Measurements from ENCODE around the gene CNGA4.
"Not testable (repeated sequence)": the region's sequence is repeated elsewhere in the genome, so short reads cannot be mapped to it uniquely, and the experiment has no call there.

The CNGA4 gene

GRCh38 chr11:6268820-6269219, 29.9 kb downstream of the CNGA4 start:
- no peak for DNase-seq (ENCODE audit: low read depth in 3 of 3)

DNA sequence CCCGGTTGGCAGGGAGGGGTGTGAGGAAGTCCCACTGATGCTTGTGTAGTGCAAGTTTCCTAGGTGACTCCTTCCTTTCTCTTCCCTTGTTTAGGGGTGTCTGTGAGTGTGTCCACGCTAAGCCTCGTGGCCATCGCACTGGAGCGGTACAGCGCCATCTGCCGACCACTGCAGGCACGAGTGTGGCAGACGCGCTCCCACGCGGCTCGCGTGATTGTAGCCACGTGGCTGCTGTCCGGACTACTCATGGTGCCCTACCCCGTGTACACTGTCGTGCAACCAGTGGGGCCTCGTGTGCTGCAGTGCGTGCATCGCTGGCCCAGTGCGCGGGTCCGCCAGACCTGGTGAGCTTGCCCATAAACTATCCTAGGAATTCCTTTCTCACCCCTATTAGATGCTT, 31.1 kb downstream of the CNGA4 start:
- DNase-seq (ENCODE audit: low read depth in 3 of 3), result no peak

DNA sequence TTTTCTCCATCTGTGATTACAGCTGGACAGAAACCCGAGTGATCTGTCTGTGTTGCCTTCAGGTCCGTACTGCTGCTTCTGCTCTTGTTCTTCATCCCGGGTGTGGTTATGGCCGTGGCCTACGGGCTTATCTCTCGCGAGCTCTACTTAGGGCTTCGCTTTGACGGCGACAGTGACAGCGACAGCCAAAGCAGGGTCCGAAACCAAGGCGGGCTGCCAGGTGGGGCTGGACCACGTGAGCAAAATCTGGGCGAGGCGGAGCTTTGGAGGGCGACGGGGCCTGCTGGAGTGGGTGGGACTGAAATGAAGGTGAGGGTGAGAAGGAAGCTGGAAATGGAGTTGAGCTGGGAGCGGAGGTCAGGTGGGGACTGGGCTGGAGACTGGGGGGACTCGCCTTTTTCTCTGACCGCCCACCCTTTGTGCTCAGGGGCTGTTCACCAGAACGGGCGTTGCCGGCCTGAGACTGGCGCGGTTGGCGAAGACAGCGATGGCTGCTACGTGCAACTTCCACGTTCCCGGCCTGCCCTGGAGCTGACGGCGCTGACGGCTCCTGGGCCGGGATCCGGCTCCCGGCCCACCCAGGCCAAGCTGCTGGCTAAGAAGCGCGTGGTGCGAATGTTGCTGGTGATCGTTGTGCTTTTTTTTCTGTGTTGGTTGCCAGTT, 31.8 kb downstream of the CNGA4 start:
- no peak for DNase-seq (ENCODE audit: low read depth in 3 of 3)

DNA sequence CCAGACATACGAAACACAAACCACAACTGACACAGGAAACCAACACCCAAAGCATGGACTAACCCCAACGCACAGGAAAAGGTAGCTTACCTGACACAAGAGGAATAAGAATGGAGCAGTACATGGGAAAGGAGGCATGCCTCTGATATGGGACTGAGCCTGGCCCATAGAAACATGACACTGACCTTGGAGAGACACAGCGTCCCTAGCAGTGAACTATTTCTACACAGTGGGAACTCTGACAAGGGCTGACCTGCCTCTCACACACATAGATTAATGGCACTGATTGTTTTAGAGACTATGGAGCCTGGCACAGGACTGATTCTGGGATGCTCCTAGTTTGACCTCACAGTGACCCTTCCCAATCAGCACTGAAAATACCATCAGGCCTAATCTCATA, 32.7 kb downstream of the CNGA4 start:
- DNase-seq (ENCODE audit: low read depth in 3 of 3), result no peak

DNA sequence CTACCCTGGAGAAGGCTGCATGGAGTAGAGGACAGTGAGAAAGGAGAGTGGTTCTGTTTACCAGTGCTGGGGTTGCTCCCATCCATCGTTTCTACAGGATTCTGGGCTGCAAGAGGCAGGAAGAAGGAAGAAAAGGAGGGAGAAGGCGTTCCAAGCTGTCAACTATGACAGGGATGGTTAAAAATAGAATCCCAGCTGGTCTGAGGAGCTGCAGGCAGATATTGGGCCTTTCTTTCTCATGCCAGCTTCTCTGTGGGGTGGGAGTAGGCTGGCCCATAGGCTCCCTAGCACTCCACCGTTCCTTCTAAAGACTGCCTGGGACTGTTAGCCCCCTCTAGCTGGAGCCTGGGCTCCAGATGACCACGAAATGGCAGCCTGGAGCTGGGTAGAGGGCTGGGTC, 34.3 kb downstream of the CNGA4 start:
- no peak for DNase-seq (ENCODE audit: low read depth in 3 of 3)

GRCh38 chr11:6280809-6281208, 41.9 kb downstream of the CNGA4 start:
- not testable (repeated sequence) for DNase-seq (ENCODE audit: low read depth in 3 of 3)

- DNase-seq (ENCODE audit: low read depth in 3 of 3), result no peak
Observed at GRCh38 chr11:6283453-6284023, 44.6 kb downstream of the CNGA4 start.

DNA sequence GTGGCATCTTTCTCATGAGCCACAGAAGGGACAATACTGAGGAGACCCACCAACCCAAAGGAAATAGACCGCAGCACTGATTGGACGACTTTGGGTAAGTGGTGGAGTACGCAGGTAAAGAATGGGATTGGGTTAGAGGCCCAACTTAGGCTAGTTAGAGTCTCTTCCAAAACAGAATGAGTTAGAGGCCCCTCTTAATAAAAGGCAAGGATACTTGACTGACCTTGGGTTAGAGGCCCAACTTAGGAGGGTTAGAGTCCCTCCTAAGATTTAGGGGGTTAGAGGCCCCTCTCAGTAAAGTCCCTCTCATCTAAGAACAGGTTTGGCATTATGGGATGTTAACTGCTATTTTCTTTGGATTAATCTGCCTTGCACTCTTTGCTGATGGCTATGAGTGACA, 45.4 kb downstream of the CNGA4 start:
- DNase-seq (ENCODE audit: low read depth in 3 of 3), result no peak

DNA sequence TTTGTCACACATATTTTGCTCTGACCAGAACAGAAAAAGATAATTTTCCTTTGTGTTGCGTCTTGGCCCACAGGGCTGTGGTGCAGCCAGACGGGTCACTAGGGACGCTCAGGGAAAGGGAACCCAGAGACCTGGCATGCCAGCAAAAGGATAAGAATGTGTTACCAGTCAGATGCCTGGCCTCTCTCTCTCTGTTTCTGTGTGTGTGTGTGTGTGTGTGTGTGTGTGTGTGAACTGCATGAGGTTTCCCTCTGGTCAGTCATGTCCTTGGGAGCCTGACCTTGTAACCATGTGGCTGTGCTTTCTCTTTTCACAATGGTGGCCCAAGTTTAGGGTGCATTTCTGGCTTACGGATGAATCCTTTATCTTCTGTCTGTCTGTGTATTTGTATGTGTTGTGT, 46.1 kb downstream of the CNGA4 start:
- DNase-seq (ENCODE audit: low read depth in 3 of 3), result no peak

Data from stimulated activated CD4-positive, alpha-beta T cell treated with anti-CD3 and anti-CD28 coated beads, TNF-alpha, amount 100 ng/mL, for 4 hours (primary cell).